Vagina (tissue), 2 donors: ENCODE data around the gene UBA3.

Source experiments
- CTCF ChIP-seq, 3 experiments: fragments of 450-650 bp in 2 of 3; fragments of 200-600 bp in 1 of 3; sonication (generic) in 1 of 3; IDR thresholded peaks; one replicate each; pipeline ENCODE4 v1.5.1; 2017 to 2019; ENCODE audit warnings: antibody characterized with exemption in 3 of 3, mild to moderate bottlenecking in 2 of 3, moderate library complexity in 2 of 3
- POLR2A ChIP-seq, 2 donors: fragments of 450-650 bp; IDR thresholded peaks; one replicate each; pipeline ENCODE4 v1.6.1; 2017; ENCODE audit warnings: antibody characterized with exemption in 2 of 2, mild to moderate bottlenecking in 2 of 2, moderate library complexity in 2 of 2
- POLR2AphosphoS5 ChIP-seq, 2 donors: sonication (generic); formaldehyde crosslinking; IDR thresholded peaks; one replicate each; pipeline ENCODE4 v1.9.0; 2017; ENCODE audit warnings: antibody characterized with exemption in 2 of 2, mild to moderate bottlenecking in 2 of 2, low read depth in 1 of 2; ENCODE audit not compliant: insufficient read depth in 1 of 2

- TF ChIP-seq CTCF (IDR thresholded peaks at IDR 0.05) (no peak), POLR2A (IDR thresholded peaks at IDR 0.05) (no peak), POLR2AphosphoS5 (IDR thresholded peaks at IDR 0.05; ENCODE audit: insufficient read depth in 1 of 2, low read depth in 1 of 2) (no peak)
Observed at GRCh38 chr3:69032142-69032541, 48.0 kb downstream of the UBA3 start.
